ENCODE results near the gene FAM131A. TPM values are rescaled to one million over a fixed set of nuclear protein-coding genes. Genes with fewer than 3 reads are reported as not detected.

FAM131A gene
- total and polyA plus RNA-seq, 9 of the 15 experiments (the other 6 are each of a cell fraction or from before 2014, with no cell fraction given) = 0.48 to 11.1 (median 4.3) TPM

DNA sequence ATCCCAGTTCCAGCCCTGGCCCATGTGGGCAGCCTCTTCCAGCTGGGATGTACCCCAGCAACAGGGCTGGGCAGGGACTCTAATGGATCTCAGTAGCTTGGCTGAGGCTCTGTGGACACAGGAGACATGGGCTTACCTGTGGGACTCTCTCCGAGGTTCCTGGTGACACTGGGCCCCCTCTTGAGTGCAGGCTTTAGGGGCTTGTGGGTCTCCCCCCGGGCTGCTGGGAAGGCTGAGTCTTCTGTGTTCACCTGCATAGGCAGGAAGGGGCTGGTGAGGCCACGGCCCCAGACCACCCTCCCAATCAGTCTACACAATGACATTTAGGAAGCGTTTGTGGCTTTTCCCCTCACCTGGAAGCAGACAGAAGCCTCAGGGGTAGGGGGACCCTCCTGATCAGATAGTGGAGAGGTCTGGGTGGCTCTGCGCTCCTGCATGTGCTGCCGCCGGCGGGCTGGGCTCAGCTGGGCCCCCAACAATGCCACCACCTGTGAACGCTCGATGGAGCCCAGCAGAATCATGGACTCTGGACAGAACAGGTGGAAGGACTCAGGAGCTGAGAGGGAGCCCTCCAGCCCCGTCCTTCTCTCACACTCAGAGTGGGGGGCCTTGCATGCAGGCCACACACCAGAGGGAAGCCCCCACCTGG is 15.6 kb downstream of the FAM131A start:
- H3K79me2 ChIP-seq (ENCODE audit: control insufficient read depth, insufficient read depth, low read length) = no peaks in the 10 kb centered on the region
- peaks cover 34 to 69% of the 10 kb centered on the region in 2 experiments for H3K4me1 ChIP-seq (replicated peaks in 1 of 2; ENCODE audit: control insufficient read depth in 2 of 2, insufficient read depth in 2 of 2, low read length in 2 of 2)
- WGBS (ENCODE audit: insufficient coverage, low coverage, missing lambda C conversion rate) = 86% methylated on average over 11 of the region's 11 CpGs
- CTCF ChIA-PET (ENCODE audit: low intra/inter-chr PET ratio) = no interaction called here
- peaks cover 77% of the 10 kb centered on the region; the same call in 2 of the 3 replicates for H3K36me3 ChIP-seq (ENCODE audit: control insufficient read depth, insufficient read depth, low read length)
- intact Hi-C loops (cut with micrococcal nuclease) (no loop called here), in situ Hi-C loops (cut with MboI) (no loop called here)
- POLR2A ChIA-PET = interaction anchor here (0.9 to 1.5 kb wide), 3 partner anchors 7 to 11 kb away, joined by 4 to 6 read pairs (median 5); no protein-coding TSS in a partner anchor
- H3K4me3 ChIP-seq = no peak overlapping the region
- FAIRE-seq (no peak), ATAC-seq (no peak), DNase-seq (ENCODE audit: extremely low read depth in 1 of 4, low spot score in 3 of 4) (no peak)
- peak overlapping the region in 1 of 2 experiments; percentile 62; a peak in 2 of 4 replicates for H3K9ac ChIP-seq (ENCODE audit: insufficient read depth in 1 of 2, low read depth in 2 of 2, low read length in 2 of 2)
- H4K20me1 ChIP-seq (replicated peaks; ENCODE audit: control insufficient read depth, insufficient read depth, low read length) = no peaks in the 10 kb centered on the region
- H3K27me3 ChIP-seq (ENCODE audit: control insufficient read depth in 2 of 2, insufficient read depth in 2 of 2, low read length in 2 of 2) = no peaks in the 10 kb centered on the region
- no peak overlapping the region for H3K27ac ChIP-seq (ENCODE audit: extremely low read depth, low read depth, low read length)
- H2AFZ ChIP-seq (ENCODE audit: low read depth, low read length) = no peak overlapping the region
- no peaks in the 10 kb centered on the region for H3K9me1 ChIP-seq (ENCODE audit: control insufficient read depth, insufficient read depth, low read length)
- H3K4me2 ChIP-seq (ENCODE audit: insufficient read depth, low read length) = no peak overlapping the region
- no peaks in the 10 kb centered on the region for H3K9me3 ChIP-seq (replicated peaks; ENCODE audit: control insufficient read depth, insufficient read depth, low read depth, low read length)
- BruUV-seq (replicated peaks) = no TSS peak
- TF ChIP-seq ERF (CRISPR knock-in tag; IDR thresholded peaks at IDR 0.05) = no peak
- TF ChIP-seq MAFF (IDR thresholded peaks at IDR 0.05; ENCODE audit: low read length) = no peak
- TF ChIP-seq HMG20A (CRISPR knock-in tag; conservative IDR thresholded peaks at IDR 0.05) = no peak
- TF ChIP-seq CBX2 (IDR thresholded peaks at IDR 0.05; ENCODE audit: insufficient read depth, low read length, poor library complexity, severe bottlenecking) = no peak
- TF ChIP-seq, protein P1, sequence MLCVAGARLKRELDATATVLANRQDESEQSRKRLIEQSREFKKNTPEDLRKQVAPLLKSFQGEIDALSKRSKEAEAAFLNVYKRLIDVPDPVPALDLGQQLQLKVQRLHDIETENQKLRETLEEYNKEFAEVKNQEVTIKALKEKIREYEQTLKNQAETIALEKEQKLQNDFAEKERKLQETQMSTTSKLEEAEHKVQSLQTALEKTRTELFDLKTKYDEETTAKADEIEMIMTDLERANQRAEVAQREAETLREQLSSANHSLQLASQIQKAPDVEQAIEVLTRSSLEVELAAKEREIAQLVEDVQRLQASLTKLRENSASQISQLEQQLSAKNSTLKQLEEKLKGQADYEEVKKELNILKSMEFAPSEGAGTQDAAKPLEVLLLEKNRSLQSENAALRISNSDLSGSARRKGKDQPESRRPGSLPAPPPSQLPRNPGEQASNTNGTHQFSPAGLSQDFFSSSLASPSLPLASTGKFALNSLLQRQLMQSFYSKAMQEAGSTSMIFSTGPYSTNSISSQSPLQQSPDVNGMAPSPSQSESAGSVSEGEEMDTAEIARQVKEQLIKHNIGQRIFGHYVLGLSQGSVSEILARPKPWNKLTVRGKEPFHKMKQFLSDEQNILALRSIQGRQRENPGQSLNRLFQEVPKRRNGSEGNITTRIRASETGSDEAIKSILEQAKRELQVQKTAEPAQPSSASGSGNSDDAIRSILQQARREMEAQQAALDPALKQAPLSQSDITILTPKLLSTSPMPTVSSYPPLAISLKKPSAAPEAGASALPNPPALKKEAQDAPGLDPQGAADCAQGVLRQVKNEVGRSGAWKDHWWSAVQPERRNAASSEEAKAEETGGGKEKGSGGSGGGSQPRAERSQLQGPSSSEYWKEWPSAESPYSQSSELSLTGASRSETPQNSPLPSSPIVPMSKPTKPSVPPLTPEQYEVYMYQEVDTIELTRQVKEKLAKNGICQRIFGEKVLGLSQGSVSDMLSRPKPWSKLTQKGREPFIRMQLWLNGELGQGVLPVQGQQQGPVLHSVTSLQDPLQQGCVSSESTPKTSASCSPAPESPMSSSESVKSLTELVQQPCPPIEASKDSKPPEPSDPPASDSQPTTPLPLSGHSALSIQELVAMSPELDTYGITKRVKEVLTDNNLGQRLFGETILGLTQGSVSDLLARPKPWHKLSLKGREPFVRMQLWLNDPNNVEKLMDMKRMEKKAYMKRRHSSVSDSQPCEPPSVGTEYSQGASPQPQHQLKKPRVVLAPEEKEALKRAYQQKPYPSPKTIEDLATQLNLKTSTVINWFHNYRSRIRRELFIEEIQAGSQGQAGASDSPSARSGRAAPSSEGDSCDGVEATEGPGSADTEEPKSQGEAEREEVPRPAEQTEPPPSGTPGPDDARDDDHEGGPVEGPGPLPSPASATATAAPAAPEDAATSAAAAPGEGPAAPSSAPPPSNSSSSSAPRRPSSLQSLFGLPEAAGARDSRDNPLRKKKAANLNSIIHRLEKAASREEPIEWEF (CRISPR knock-in tag; IDR thresholded peaks at IDR 0.05) = no peak
- TF ChIP-seq, protein P2, sequence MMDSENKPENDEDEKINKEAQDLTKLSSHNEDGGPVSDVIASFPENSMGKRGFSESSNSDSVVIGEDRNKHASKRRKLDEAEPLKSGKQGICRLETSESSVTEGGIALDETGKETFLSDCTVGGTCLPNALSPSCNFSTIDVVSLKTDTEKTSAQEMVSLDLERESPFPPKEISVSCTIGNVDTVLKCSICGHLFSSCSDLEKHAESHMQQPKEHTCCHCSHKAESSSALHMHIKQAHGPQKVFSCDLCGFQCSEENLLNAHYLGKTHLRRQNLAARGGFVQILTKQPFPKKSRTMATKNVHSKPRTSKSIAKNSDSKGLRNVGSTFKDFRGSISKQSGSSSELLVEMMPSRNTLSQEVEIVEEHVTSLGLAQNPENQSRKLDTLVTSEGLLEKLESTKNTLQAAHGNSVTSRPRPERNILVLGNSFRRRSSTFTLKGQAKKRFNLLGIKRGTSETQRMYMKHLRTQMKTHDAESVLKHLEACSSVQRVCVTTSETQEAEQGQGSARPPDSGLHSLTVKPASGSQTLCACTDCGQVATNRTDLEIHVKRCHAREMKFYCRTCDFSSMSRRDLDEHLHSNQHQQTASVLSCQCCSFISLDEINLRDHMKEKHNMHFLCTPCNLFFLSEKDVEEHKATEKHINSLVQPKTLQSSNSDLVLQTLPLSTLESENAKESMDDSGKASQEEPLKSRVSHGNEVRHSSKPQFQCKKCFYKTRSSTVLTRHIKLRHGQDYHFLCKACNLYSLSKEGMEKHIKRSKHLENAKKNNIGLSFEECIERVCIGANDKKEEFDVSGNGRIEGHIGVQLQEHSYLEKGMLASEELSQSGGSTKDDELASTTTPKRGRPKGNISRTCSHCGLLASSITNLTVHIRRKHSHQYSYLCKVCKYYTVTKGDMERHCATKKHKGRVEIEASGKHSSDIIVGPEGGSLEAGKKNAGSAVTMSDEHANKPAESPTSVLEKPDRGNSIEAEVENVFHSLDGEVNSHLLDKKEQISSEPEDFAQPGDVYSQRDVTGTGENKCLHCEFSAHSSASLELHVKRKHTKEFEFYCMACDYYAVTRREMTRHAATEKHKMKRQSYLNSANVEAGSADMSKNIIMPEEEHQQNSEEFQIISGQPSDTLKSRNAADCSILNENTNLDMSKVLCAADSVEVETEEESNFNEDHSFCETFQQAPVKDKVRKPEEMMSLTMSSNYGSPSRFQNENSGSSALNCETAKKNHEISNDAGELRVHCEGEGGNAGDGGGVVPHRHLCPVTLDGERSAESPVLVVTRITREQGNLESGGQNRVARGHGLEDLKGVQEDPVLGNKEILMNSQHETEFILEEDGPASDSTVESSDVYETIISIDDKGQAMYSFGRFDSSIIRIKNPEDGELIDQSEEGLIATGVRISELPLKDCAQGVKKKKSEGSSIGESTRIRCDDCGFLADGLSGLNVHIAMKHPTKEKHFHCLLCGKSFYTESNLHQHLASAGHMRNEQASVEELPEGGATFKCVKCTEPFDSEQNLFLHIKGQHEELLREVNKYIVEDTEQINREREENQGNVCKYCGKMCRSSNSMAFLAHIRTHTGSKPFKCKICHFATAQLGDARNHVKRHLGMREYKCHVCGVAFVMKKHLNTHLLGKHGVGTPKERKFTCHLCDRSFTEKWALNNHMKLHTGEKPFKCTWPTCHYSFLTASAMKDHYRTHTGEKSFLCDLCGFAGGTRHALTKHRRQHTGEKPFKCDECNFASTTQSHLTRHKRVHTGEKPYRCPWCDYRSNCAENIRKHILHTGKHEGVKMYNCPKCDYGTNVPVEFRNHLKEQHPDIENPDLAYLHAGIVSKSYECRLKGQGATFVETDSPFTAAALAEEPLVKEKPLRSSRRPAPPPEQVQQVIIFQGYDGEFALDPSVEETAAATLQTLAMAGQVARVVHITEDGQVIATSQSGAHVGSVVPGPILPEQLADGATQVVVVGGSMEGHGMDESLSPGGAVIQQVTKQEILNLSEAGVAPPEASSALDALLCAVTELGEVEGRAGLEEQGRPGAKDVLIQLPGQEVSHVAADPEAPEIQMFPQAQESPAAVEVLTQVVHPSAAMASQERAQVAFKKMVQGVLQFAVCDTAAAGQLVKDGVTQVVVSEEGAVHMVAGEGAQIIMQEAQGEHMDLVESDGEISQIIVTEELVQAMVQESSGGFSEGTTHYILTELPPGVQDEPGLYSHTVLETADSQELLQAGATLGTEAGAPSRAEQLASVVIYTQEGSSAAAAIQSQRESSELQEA (IDR thresholded peaks at IDR 0.05; ENCODE audit: low read depth) = no peak
- TF ChIP-seq BRD9 (IDR thresholded peaks at IDR 0.05; ENCODE audit: low read depth, partially characterized antibody) = no peak
- no peak for TF ChIP-seq ZNF695 (CRISPR knock-in tag; IDR thresholded peaks at IDR 0.05)
- no peak for TF ChIP-seq KLF6 (CRISPR knock-in tag; IDR thresholded peaks at IDR 0.05; ENCODE audit: borderline replicate concordance)
